GM18517 (cell line): ENCODE data around the gene PNMA5.

ENCODE experiments used
- ATAC-seq: cut with Tn5 transposase; IDR thresholded peaks from one replicate; pipeline ENCODE4 v1.9.1; 2021; ENCODE audit warnings: mild to moderate bottlenecking, moderate library complexity; ENCODE audit not compliant: unreplicated experiment

The PNMA5 gene

GRCh38 chrX:152959626-152960025 lies 34.3 kb downstream of the PNMA5 start:
- ATAC-seq = no peak

GRCh38 chrX:152958524-152959465 lies 35.1 kb downstream of the PNMA5 start:
- ATAC-seq = peak; percentile 83

GRCh38 chrX:152958047-152958446 lies 35.9 kb downstream of the PNMA5 start:
- ATAC-seq = no peak

GRCh38 chrX:152950786-152951185 lies 43.1 kb downstream of the PNMA5 start:
- no peak for ATAC-seq

- ATAC-seq = no peak
Measured at GRCh38 chrX:152949114-152949513, 44.8 kb downstream of the PNMA5 start.

- no peak for ATAC-seq
Measured at GRCh38 chrX:152946681-152947080, 47.2 kb downstream of the PNMA5 start.

GRCh38 chrX:152945021-152945979 lies 48.6 kb downstream of the PNMA5 start:
- no peak for ATAC-seq

GRCh38 chrX:152943826-152944225 lies 50.1 kb downstream of the PNMA5 start:
- no peak for ATAC-seq

GRCh38 chrX:152942077-152942442 lies 51.9 kb downstream of the PNMA5 start:
- ATAC-seq = no peak

- peak; percentile 81 for ATAC-seq
Measured at GRCh38 chrX:152941328-152942076, 52.4 kb downstream of the PNMA5 start.
